HFF-Myc (cell line): ENCODE data around the gene CLVS2.

Source experiments
- DNase-seq: peaks from one replicate; pipeline ENCODE4 v3.0.0-alpha.2; 2011; ENCODE audit warnings: low read depth; ENCODE audit errors: extremely low read depth
- H3K4me3 ChIP-seq: replicated peaks from 2 replicates; pipeline ENCODE4 v1.5.1; 2011; ENCODE audit warnings: low read depth, mild to moderate bottlenecking, control low read depth, low read length
- TF ChIP-seq, protein P1 (sequence below): IDR thresholded peaks from 2 replicates; pipeline ENCODE4 v1.5.1; 2012; ENCODE audit warnings: mild to moderate bottlenecking, low read depth, low read length, control low read depth; ENCODE audit errors: missing control alignments

The CLVS2 gene

DNA sequence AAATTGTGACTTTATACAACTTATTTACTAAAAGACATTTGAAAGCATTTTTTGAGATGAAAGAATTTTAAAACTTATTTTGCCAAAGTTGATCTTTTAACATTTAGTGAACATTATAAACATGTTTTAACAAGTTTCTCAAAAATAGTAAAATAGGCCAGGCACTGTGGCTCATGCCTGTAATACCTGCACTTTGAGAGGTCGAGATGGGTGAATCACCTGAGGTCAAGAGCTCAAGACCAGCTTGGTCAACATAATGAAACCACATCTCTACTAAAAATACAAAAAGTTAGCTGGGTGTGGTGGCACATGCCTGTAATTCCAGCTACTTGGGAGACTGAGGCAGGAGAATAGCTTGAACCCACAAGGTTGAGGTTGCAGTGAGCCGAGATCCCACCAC is 78.6 kb downstream of the CLVS2 start:
- no peak overlapping the region for H3K4me3 ChIP-seq
- TF ChIP-seq, protein P1, sequence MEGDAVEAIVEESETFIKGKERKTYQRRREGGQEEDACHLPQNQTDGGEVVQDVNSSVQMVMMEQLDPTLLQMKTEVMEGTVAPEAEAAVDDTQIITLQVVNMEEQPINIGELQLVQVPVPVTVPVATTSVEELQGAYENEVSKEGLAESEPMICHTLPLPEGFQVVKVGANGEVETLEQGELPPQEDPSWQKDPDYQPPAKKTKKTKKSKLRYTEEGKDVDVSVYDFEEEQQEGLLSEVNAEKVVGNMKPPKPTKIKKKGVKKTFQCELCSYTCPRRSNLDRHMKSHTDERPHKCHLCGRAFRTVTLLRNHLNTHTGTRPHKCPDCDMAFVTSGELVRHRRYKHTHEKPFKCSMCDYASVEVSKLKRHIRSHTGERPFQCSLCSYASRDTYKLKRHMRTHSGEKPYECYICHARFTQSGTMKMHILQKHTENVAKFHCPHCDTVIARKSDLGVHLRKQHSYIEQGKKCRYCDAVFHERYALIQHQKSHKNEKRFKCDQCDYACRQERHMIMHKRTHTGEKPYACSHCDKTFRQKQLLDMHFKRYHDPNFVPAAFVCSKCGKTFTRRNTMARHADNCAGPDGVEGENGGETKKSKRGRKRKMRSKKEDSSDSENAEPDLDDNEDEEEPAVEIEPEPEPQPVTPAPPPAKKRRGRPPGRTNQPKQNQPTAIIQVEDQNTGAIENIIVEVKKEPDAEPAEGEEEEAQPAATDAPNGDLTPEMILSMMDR, result no peak
- DNase-seq, result no peak

DNA sequence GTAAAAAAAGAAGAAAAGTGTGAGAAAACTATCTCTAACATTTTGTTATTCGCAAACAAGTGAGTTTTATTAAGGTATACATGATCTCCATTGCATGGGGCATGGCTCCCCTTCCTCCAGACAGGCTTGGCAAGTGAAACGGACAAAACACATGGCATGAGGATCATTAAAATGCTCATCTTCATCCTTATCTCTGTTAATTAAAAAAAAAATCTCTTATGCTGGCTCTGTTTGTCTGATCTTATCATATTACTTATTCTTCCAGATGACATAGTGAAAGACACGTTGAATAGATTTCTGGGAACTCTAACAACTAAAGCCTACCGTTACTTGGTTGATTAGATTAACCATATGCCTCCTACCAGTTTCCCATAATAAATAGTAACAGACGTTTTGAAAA is 89.4 kb downstream of the CLVS2 start:
- H3K4me3 ChIP-seq, result no peak overlapping the region
- DNase-seq, result no peak
- TF ChIP-seq, protein P1, result no peak

DNA sequence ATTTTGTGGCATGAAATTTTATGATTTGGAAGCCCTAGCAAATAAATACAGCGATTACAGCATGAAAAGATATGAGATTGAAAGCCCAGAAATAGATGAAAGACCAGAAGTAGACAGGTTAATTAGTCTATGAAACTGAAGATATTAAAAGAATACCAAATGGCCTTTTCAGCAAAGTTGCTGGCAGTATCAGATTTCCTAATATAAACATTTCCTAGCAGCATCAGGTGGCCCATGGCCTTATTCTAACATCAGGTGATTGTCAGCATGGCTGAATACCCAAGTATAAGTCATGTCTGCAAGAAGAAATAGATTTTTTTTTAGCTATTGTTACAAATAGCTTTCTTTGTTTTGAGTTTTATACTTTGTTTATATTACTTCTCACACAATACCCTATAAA is 93.2 kb downstream of the CLVS2 start:
- TF ChIP-seq, protein P1, result no peak
- H3K4me3 ChIP-seq, result no peak overlapping the region
- DNase-seq, result no peak

DNA sequence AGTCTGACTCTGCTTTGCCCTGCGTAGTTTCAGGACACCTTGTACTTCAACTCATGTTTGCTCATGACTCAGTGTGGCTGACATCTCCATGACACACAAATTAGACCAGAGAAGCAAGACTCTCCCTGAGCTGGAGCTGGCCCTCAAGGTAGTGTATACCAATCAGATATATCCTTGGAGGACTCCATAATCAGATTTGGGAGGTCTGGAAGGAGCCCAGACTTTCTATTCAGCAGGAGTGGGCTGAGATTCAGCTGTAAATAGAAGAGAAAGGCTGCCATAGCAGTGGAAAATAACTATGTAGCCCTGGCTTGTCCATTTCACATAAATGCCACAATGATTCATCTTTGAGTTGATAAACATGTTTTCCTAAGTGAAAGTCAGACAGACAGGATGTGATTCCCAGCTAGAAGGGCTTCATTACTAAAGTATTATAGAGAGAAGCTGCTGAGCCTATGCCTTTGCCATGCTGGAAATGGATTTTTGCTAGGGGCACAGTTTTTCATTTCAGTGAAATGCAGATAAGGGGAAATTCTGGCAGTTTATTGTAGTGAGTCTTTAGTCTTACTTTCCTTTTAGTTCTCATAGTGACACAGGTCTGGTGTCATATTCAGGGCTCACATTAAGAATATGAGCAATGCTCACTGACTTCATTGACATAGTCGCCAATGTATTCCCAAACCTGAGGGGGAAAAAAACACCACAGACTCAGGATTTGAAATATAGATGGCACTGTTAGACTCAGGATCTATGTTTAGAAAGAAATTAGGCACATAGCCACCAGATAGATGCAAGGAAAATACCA is 95.3 kb downstream of the CLVS2 start:
- no peak overlapping the region for H3K4me3 ChIP-seq
- TF ChIP-seq, protein P1, result no peak
- DNase-seq, result no peak

DNA sequence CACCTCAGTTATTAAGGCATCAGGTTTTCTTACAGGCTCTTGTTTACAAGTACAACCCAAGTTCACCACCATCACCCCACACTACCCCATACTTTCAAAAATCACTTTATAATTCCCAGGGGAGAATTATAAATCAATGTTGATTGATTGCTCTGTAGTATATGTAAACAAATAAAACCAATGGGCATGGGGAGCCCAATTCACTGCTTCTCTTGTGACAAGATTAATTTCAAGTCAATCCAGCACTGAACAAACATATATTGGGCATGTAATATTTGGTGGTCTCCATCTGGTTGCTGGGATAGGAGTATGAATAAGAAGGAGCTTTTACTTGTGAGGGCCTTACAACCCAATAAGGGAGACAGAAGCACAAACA is 95.8 kb downstream of the CLVS2 start:
- H3K4me3 ChIP-seq, result no peak overlapping the region
- no peak for DNase-seq
- TF ChIP-seq, protein P1, result no peak

DNA sequence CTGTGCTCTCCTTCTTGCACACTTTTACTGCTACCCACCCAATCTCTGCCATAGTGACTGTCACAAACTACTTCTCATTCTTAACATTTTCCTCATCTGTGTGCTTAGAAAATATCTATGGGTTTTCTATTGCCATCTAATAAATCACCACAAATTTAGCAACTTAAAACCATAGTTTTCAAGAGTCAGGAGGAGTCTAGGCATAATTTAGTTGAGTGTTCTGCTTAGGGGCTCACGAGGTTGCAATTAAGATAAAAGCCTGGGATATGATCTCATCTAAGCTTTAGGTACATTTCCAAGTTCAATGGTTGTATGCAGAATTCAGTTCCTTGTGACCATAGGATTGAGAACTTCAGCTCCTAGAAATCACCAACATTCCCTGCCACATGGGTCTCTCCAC is 98.8 kb downstream of the CLVS2 start:
- TF ChIP-seq, protein P1, result no peak
- H3K4me3 ChIP-seq, result no peak overlapping the region
- no peak for DNase-seq

DNA sequence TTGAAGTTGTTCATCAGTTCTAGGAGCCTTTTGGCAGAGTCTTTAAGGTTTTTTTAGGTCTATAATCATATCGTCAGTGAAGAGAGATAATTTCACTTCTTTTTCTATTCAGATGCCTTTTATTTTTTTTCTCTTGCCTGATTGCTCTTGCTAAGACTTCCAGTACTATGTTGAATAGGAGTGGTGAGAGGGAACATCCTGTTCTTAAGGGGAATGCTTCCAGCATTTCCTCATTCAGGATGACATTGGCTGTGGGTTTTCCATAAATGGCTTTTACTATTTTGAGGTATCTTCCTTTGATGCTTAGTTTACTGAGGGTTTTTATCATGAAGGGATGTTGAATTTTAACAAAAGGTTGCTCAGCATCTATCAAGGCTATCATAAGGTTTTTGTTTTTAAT is 109.5 kb downstream of the CLVS2 start:
- no peak for DNase-seq
- H3K4me3 ChIP-seq, result no peak overlapping the region
- TF ChIP-seq, protein P1, result no peak
